Neuronal stem cell (in vitro differentiated cells): ENCODE data around the gene PPP2R1B.
"Not testable (repeated sequence)": the region's sequence is repeated elsewhere in the genome, so short reads cannot be mapped to it uniquely, and the experiment has no call there.

Experiments used
- DNase-seq: peaks from one replicate; pipeline ENCODE4 v3.0.0-alpha.2; 2013; ENCODE audit warnings: low spot score
- H2AFZ ChIP-seq: one replicate; pipeline ENCODE4 v1.6.1; 2013; ENCODE audit warnings: mild to moderate bottlenecking, low read length, inconsistent platforms
- H2AK5ac ChIP-seq: 2 replicates; pipeline ENCODE4 v1.6.1; 2013; ENCODE audit warnings: low read depth, mild to moderate bottlenecking, inconsistent platforms, low read length, moderate library complexity, mixed read lengths
- H2BK120ac ChIP-seq: 2 replicates; pipeline ENCODE4 v1.6.1; 2013; ENCODE audit warnings: low read depth, mild to moderate bottlenecking, inconsistent platforms, low read length, moderate library complexity, mixed read lengths
- H2BK12ac ChIP-seq: one replicate; pipeline ENCODE4 v1.6.1; 2013; ENCODE audit warnings: low read length, inconsistent platforms
- H2BK15ac ChIP-seq: 2 replicates; pipeline ENCODE4 v1.6.1; 2013; ENCODE audit warnings: mild to moderate bottlenecking, low read length, inconsistent platforms, mixed read lengths
- H2BK5ac ChIP-seq: one replicate; pipeline ENCODE4 v1.6.1; 2013; ENCODE audit warnings: inconsistent platforms, mild to moderate bottlenecking, low read length, moderate library complexity
- H3K14ac ChIP-seq: one replicate; pipeline ENCODE4 v1.6.1; 2013; ENCODE audit warnings: low read length, inconsistent platforms
- H3K18ac ChIP-seq: 2 replicates; pipeline ENCODE4 v1.6.1; 2013; ENCODE audit warnings: low read length, inconsistent platforms
- H3K23ac ChIP-seq: 2 replicates; pipeline ENCODE4 v1.6.1; 2013; ENCODE audit warnings: low read depth, mild to moderate bottlenecking, mixed read lengths, low read length, inconsistent platforms; ENCODE audit not compliant: poor library complexity
- H3K27ac ChIP-seq: replicated peaks from 3 replicates; pipeline ENCODE4 v1.5.1; 2013; ENCODE audit warnings: low read length, inconsistent platforms
- H3K27me3 ChIP-seq, 3 experiments: 2 replicates each; pipeline ENCODE4 v1.6.1; 2013; ENCODE audit warnings: low read length in 3 of 3, mild to moderate bottlenecking in 2 of 3, inconsistent platforms in 1 of 3, low read depth in 1 of 3, mixed read lengths in 1 of 3, moderate library complexity in 1 of 3; ENCODE audit not compliant: control insufficient read depth in 3 of 3, insufficient read depth in 3 of 3
- H3K36me3 ChIP-seq, 2 donors: replicated peaks in 1 of 2; 2 replicates each; pipeline ENCODE4 v1.6.1; 2013; ENCODE audit warnings: low read length in 2 of 2; ENCODE audit not compliant: control insufficient read depth in 2 of 2, insufficient read depth in 2 of 2
- H3K4ac ChIP-seq: 2 replicates; pipeline ENCODE4 v1.6.1; 2013; ENCODE audit warnings: inconsistent platforms, mild to moderate bottlenecking, low read length, moderate library complexity
- H3K4me1 ChIP-seq, 2 donors: 1 replicate in 1 of 2; 2 replicates in 1 of 2; pipeline ENCODE4 v1.6.1; 2013; ENCODE audit warnings: low read length in 2 of 2, low read depth in 1 of 2; ENCODE audit not compliant: control insufficient read depth in 2 of 2, insufficient read depth in 1 of 2
- H3K4me2 ChIP-seq: one replicate; pipeline ENCODE4 v1.6.1; 2013; ENCODE audit warnings: mild to moderate bottlenecking, low read length, inconsistent platforms; ENCODE audit not compliant: insufficient read depth, poor library complexity, severe bottlenecking
- H3K4me3 ChIP-seq, 2 donors: 2 replicates each; pipeline ENCODE4 v1.5.1; 2013; ENCODE audit warnings: low read length in 2 of 2, mild to moderate bottlenecking in 2 of 2, inconsistent platforms in 1 of 2, moderate library complexity in 1 of 2
- H3K79me1 ChIP-seq: one replicate; pipeline ENCODE4 v1.6.1; 2013; ENCODE audit warnings: low read depth, mild to moderate bottlenecking, inconsistent platforms, low read length, moderate library complexity
- H3K9ac ChIP-seq: one replicate; pipeline ENCODE4 v1.6.1; 2013; ENCODE audit warnings: mild to moderate bottlenecking, low read depth, low read length, inconsistent platforms; ENCODE audit not compliant: poor library complexity
- H3K9me3 ChIP-seq, 2 donors: replicated peaks in 1 of 2; 2 replicates each; pipeline versions ENCODE3 to v1.6.1; 2013; ENCODE audit warnings: low read length in 2 of 2, mild to moderate bottlenecking in 2 of 2, inconsistent platforms in 1 of 2, low read depth in 1 of 2, mixed read lengths in 1 of 2, moderate library complexity in 1 of 2; ENCODE audit not compliant: control insufficient read depth in 2 of 2, insufficient read depth in 1 of 2
- H4K8ac ChIP-seq: one replicate; pipeline ENCODE4 v1.6.1; 2013; ENCODE audit warnings: low read depth, mild to moderate bottlenecking, inconsistent platforms, low read length, moderate library complexity
- H4K91ac ChIP-seq: one replicate; pipeline ENCODE4 v1.6.1; 2013; ENCODE audit warnings: low read length, low read depth, mild to moderate bottlenecking, inconsistent platforms; ENCODE audit not compliant: poor library complexity
- WGBS, 2 donors: extraction: QIAGEN DNeasy Blood & Tissue Kit; methylation state at CpG; one replicate each; pipeline ENCODE4 v1.1.7; 2013; ENCODE audit warnings: missing lambda C conversion rate in 2 of 2, mixed read lengths in 1 of 2; ENCODE audit not compliant: insufficient read length in 2 of 2, insufficient replicate concordance in 1 of 2; ENCODE audit errors: extremely low coverage in 2 of 2; 5-methylcytosine and 5-hydroxymethylcytosine counted together

Gene PPP2R1B

GRCh38 chr11:111774955-111775710, 8.9 kb upstream of the PPP2R1B start:
- no peak overlapping the region for H3K18ac ChIP-seq
- no peak for DNase-seq
- no peak overlapping the region for H3K4me3 ChIP-seq
- H2BK5ac ChIP-seq, result no peak overlapping the region
- H3K14ac ChIP-seq, result no peak overlapping the region
- H3K79me1 ChIP-seq, result no peaks in the 10 kb centered on the region
- no peak overlapping the region for H2AFZ ChIP-seq
- no peak overlapping the region for H2BK15ac ChIP-seq
- H4K91ac ChIP-seq, result no peak overlapping the region
- H3K27me3 ChIP-seq, result no peaks in the 10 kb centered on the region
- WGBS, 2 donors, result no CpG with 5 or more reads among the region's 6 CpGs
- H2BK12ac ChIP-seq, result no peak overlapping the region
- H2BK120ac ChIP-seq, result no peak overlapping the region
- no peak overlapping the region for H3K23ac ChIP-seq
- no peak overlapping the region for H3K9ac ChIP-seq
- no peak overlapping the region for H2AK5ac ChIP-seq
- no peak overlapping the region for H3K4me2 ChIP-seq
- H3K27ac ChIP-seq, result no peak overlapping the region
- H3K4ac ChIP-seq, result no peak overlapping the region
- no peaks in the 10 kb centered on the region for H3K9me3 ChIP-seq
- no peaks in the 10 kb centered on the region for H3K4me1 ChIP-seq
- H3K36me3 ChIP-seq, result no peaks in the 10 kb centered on the region
- no peak overlapping the region for H4K8ac ChIP-seq

- DNase-seq, result no peak
- no peaks in the 10 kb centered on the region for H3K4me1 ChIP-seq
- H3K36me3 ChIP-seq, result no peaks in the 10 kb centered on the region
- H3K4ac ChIP-seq, result no peak overlapping the region
- no peak overlapping the region for H2BK15ac ChIP-seq
- H2BK120ac ChIP-seq, result no peak overlapping the region
- H3K27ac ChIP-seq, result no peak overlapping the region
- no peak overlapping the region for H3K23ac ChIP-seq
- H4K91ac ChIP-seq, result no peak overlapping the region
- H3K18ac ChIP-seq, result no peak overlapping the region
- H2BK5ac ChIP-seq, result no peak overlapping the region
- H2AFZ ChIP-seq, result no peak overlapping the region
- no peak overlapping the region for H3K4me2 ChIP-seq
- H3K27me3 ChIP-seq, result no peaks in the 10 kb centered on the region
- H2AK5ac ChIP-seq, result no peak overlapping the region
- WGBS, 2 donors, result no CpG with 5 or more reads among the region's 2 CpGs
- no peaks in the 10 kb centered on the region for H3K9me3 ChIP-seq
- H3K14ac ChIP-seq, result no peak overlapping the region
- no peak overlapping the region for H2BK12ac ChIP-seq
- no peak overlapping the region for H3K9ac ChIP-seq
- H3K4me3 ChIP-seq, result no peak overlapping the region
- no peaks in the 10 kb centered on the region for H3K79me1 ChIP-seq
- H4K8ac ChIP-seq, result no peak overlapping the region
Measured at GRCh38 chr11:111772535-111772934, 6.3 kb upstream of the PPP2R1B start.

DNA sequence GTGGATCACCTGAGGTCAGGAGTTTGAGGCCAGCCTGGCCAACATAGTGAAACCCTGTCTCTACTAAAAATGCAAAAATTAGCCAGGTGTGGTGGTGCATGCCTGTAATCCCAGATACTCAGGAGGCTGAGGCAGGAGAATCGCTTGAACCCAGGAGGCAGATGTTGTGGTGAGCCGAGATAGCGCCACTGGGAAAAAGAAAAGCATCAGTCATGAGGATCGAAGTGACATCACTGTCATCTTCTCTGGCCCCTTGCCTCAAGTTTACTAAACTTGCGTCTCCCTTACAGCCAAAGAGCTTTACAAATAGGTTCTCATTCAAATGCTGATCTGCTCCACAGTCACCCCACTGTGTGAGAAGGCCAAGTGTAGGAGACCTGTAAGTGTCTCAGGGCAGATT, 5.0 kb upstream of the PPP2R1B start:
- not testable (repeated sequence) for H3K4me1 ChIP-seq, H3K27ac ChIP-seq, H3K18ac ChIP-seq, H3K4me2 ChIP-seq, H3K4ac ChIP-seq, H3K79me1 ChIP-seq, DNase-seq, H3K14ac ChIP-seq, H2AK5ac ChIP-seq, H2BK15ac ChIP-seq, H4K8ac ChIP-seq, H2BK120ac ChIP-seq, H2BK12ac ChIP-seq, H3K36me3 ChIP-seq, H3K9me3 ChIP-seq, H3K4me3 ChIP-seq, H2BK5ac ChIP-seq, H3K27me3 ChIP-seq, H3K9ac ChIP-seq, H4K91ac ChIP-seq, H2AFZ ChIP-seq, H3K23ac ChIP-seq
- no CpG with 5 or more reads among the region's 5 CpGs for WGBS, 2 donors

GRCh38 chr11:111770581-111771134, 4.5 kb upstream of the PPP2R1B start:
- Histone ChIP-seq H2BK12ac (no peak overlapping the region), H3K79me1 (no peaks in the 10 kb centered on the region), H3K23ac (no peak overlapping the region), H3K14ac (no peak overlapping the region), H3K9me3 (no peaks in the 10 kb centered on the region), H3K9ac (no peak overlapping the region), H3K36me3 (no peaks in the 10 kb centered on the region), H4K91ac (no peak overlapping the region), H3K18ac (no peak overlapping the region), H2BK120ac (no peak overlapping the region), H4K8ac (no peak overlapping the region), H2AFZ (no peak overlapping the region), H3K27ac (no peak overlapping the region), H3K4me3 (peak overlapping the region in 1 of 2 donors; percentile 32), H3K4me1 (peaks cover 0 to 2% of the 10 kb centered on the region in 2 donors), H3K4me2 (no peak overlapping the region), H2BK15ac (no peak overlapping the region), H3K27me3 (no peaks in the 10 kb centered on the region), H3K4ac (no peak overlapping the region), H2BK5ac (no peak overlapping the region), H2AK5ac (no peak overlapping the region)
- DNase-seq, result no peak
- no CpG with 5 or more reads among the region's 4 CpGs for WGBS, 2 donors
